ENCODE measurements around the gene BTG1.

BTG1 gene

DNA sequence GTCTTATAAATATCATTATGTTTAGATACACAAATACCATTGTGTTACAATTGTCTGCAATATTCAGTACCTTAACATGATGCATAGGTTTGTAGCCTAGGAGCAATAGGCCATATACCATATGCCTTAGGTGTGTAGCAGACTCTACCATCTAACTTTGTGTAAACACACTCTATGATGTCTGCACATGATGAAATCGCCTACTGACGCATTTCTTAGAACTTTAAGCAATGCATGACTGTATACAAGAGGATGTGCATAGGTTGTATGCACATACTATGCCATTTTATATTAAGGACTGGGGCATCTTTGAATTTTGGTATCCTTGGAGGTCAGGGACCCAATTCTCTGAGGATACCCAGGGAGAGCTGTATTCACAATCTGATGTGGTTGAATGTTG, 10.1 kb upstream of the BTG1 start:
- TF ChIP-seq, protein P1, sequence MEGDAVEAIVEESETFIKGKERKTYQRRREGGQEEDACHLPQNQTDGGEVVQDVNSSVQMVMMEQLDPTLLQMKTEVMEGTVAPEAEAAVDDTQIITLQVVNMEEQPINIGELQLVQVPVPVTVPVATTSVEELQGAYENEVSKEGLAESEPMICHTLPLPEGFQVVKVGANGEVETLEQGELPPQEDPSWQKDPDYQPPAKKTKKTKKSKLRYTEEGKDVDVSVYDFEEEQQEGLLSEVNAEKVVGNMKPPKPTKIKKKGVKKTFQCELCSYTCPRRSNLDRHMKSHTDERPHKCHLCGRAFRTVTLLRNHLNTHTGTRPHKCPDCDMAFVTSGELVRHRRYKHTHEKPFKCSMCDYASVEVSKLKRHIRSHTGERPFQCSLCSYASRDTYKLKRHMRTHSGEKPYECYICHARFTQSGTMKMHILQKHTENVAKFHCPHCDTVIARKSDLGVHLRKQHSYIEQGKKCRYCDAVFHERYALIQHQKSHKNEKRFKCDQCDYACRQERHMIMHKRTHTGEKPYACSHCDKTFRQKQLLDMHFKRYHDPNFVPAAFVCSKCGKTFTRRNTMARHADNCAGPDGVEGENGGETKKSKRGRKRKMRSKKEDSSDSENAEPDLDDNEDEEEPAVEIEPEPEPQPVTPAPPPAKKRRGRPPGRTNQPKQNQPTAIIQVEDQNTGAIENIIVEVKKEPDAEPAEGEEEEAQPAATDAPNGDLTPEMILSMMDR (conservative IDR thresholded peaks at IDR 0.05; ENCODE audit: low read depth, low read length) = no peak
- no peak for DNase-seq (ENCODE audit: low read depth)
- no peak overlapping the region for H3K4me3 ChIP-seq (ENCODE audit: low read length)

- DNase-seq (ENCODE audit: low read depth) = no peak
- H3K4me3 ChIP-seq (ENCODE audit: low read length) = no peak overlapping the region
- TF ChIP-seq, protein P1 (conservative IDR thresholded peaks at IDR 0.05; ENCODE audit: low read depth, low read length) = no peak
Measured at GRCh38 chr12:92151916-92152315, 6.3 kb upstream of the BTG1 start.

- no peak for DNase-seq (ENCODE audit: low read depth)
- H3K4me3 ChIP-seq (ENCODE audit: low read length) = no peak overlapping the region
- TF ChIP-seq, protein P1 (conservative IDR thresholded peaks at IDR 0.05; ENCODE audit: low read depth, low read length) = no peak
Measured at GRCh38 chr12:92149563-92149962, 3.9 kb upstream of the BTG1 start.

- no peak overlapping the region for H3K4me3 ChIP-seq (ENCODE audit: low read length)
- no peak for DNase-seq (ENCODE audit: low read depth)
- TF ChIP-seq, protein P1 (conservative IDR thresholded peaks at IDR 0.05; ENCODE audit: low read depth, low read length) = no peak
Measured at GRCh38 chr12:92147491-92147890, 1.8 kb upstream of the BTG1 start.

DNA sequence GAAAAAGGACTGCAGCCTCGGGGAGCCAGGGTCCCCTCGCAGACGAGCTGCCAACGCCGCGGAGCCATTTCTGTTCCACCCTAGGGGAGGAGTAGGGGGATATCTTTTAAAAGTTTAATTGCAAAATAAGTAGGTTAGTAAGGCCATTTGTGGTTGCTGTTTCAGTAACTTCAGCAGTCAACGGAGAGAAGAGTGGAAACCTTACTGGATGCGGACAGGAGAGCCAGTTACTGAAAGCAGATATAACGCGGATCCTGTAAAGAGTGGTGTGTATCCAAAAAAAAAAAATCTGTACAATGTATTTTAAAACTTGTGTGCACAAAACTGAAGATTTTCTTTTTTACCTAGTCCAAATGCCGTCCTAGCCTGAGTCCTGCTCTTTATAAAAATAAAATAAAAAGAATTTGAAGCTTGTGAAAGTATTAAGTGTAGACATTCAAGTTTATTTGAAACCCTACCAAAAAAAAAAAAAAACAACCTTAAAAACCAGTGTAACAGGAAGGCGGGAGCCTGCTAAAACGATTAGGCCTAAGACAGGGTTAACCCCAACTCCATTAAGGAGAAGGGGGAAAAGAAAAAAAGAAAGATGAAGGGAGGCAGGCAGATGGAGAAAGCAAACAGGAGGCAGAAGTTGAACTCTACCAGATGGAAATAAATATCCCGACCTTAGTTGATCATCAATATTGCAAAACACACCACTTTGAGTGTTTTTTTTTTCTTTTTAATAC, 1.0 kb upstream of the BTG1 start:
- peak overlapping the region; percentile 83 for H3K4me3 ChIP-seq (ENCODE audit: low read length)
- no peak for DNase-seq (ENCODE audit: low read depth)
- TF ChIP-seq, protein P1 (conservative IDR thresholded peaks at IDR 0.05; ENCODE audit: low read depth, low read length) = no peak

DNA sequence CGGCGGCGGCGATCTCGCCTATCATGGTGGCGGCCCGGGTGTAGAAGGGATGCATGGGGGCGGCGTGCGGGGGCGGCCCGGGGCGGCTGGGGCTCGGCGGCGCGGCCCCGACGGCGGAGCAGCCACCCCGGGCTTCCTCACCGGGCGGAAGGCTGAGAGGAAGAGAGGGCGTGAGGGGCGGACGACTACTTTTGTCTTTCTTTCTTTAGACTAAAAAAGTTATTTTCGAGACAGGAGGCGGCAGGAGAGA, 240 bp downstream of the BTG1 start:
- DNase-seq (ENCODE audit: low read depth) = no peak
- TF ChIP-seq, protein P1 (conservative IDR thresholded peaks at IDR 0.05; ENCODE audit: low read depth, low read length) = no peak
- H3K4me3 ChIP-seq (ENCODE audit: low read length) = peak overlapping the region; percentile 82

DNA sequence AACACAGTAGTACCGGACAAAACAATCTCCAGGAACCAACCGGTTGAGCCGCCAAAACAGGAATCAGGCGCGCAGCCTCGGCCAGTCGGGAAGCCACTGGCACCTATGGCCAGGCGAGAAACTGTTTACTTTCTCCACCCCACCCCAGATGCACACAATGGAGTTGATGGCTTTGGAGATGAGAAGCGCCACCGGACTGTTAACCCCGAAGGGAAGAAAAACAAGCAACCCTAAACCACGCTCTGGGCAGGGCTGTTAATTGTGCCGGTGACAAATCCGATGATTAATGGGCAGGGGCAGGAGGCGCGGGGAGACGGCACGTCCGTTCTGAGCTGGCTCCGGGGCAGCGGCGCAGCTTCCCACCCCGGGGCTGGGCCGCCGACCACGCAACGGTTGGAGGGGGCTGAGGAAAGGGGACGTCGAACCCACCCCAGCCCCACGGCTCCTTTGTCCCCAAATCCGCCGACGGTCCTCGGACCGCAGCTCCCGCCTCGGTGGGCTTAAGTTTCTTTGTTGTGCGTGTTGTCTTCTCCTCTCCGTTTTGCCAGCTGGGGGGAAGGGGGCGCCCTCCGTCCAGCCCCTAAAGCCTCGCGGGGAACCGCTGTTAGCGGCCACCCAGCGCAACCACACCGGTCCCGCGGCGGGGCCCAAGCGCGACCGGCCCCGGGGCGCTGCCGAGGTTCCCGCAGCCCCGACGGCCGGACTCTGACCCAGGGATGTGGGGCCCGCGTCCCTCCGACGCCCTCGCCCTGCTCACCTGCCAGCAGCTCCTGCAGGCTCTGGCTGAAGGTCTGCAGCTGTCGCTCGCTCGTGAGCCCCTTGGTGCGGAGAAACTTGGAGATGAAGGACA, 790 bp downstream of the BTG1 start:
- TF ChIP-seq, protein P1 (conservative IDR thresholded peaks at IDR 0.05; ENCODE audit: low read depth, low read length) = peak; percentile 22
- no peak for DNase-seq (ENCODE audit: low read depth)
- H3K4me3 ChIP-seq (ENCODE audit: low read length) = peak overlapping the region; percentile 82
